Coronary artery (tissue), 2 donors: ENCODE measurements around the gene SH3TC1.

Source experiments
- DNase-seq: peaks from one replicate; pipeline ENCODE4 v3.0.0-alpha.2; 2017; ENCODE audit warnings: low spot score
- H3K27ac ChIP-seq, 2 donors: fragments of 200-600 bp; sonication (generic); one replicate each; pipeline ENCODE4 v1.5.1; 2016 to 2019
- H3K4me3 ChIP-seq: fragments of 200-600 bp; sonication (generic); 2 replicates; pipeline ENCODE4 v1.5.1; 2016; ENCODE audit warnings: mild to moderate bottlenecking, moderate library complexity
- CTCF ChIP-seq: fragments of 200-600 bp; sonication (generic); IDR thresholded peaks from one replicate; pipeline ENCODE4 v1.5.1; 2019; ENCODE audit warnings: antibody characterized with exemption

The SH3TC1 gene

GRCh38 chr4:8278421-8279287 is 79.6 kb downstream of the SH3TC1 start:
- TF ChIP-seq CTCF, result no peak
- peak overlapping the region in 1 of 2 donors; percentile 31 for H3K27ac ChIP-seq
- no peak for DNase-seq
- H3K4me3 ChIP-seq, result no peak overlapping the region

GRCh38 chr4:8279321-8280157 is 80.4 kb downstream of the SH3TC1 start:
- TF ChIP-seq CTCF, result no peak
- Histone ChIP-seq H3K4me3 (no peak overlapping the region), H3K27ac (no peak overlapping the region)
- DNase-seq, result no peak

- no peak overlapping the region for H3K4me3 ChIP-seq
- DNase-seq, result no peak
- no peak overlapping the region for H3K27ac ChIP-seq
- TF ChIP-seq CTCF, result no peak
These were observed 81.2 kb downstream of the SH3TC1 start for GRCh38 chr4:8280158-8280875.

GRCh38 chr4:8280876-8281440 is 81.9 kb downstream of the SH3TC1 start:
- TF ChIP-seq CTCF, result no peak
- Histone ChIP-seq H3K4me3 (no peak overlapping the region), H3K27ac (peak overlapping the region in 1 of 2 donors; percentile 45)
- DNase-seq, result no peak

GRCh38 chr4:8281519-8282133 is 82.5 kb downstream of the SH3TC1 start:
- peak overlapping the region in 1 of 2 donors; percentile 45 for H3K27ac ChIP-seq

More at GRCh38 chr4:8281519-8282133, 82.5 kb downstream of the SH3TC1 start:
- no peak for TF ChIP-seq CTCF
- H3K4me3 ChIP-seq, result no peak overlapping the region
- DNase-seq, result no peak
